Esophagus muscularis mucosa (tissue), 4 donors: ENCODE data around the gene C2. TPM values are rescaled to one million over a fixed set of nuclear protein-coding genes. Genes with fewer than 3 reads are reported as not detected.

Experiments
- DNase-seq: peaks from one replicate; pipeline ENCODE4 v3.0.0-alpha.2; 2017; ENCODE audit errors: extremely low spot score
- H3K27ac ChIP-seq, 4 donors: fragments of 200-600 bp; sonication (generic); replicated peaks in 1 of 4; 1 replicate in 3 of 4; 2 replicates in 1 of 4; pipeline ENCODE4 v1.5.1; 2016 to 2019; ENCODE audit warnings: mild to moderate bottlenecking in 1 of 4
- H3K27me3 ChIP-seq, 4 donors: fragments of 200-600 bp; sonication (generic); one replicate each; pipeline versions ENCODE4 v1.5.1 to v1.6.0; 2016 to 2019
- H3K36me3 ChIP-seq, 4 donors: fragments of 200-600 bp; sonication (generic); one replicate each; pipeline ENCODE4 v1.5.1; 2016 to 2019
- H3K4me1 ChIP-seq, 4 donors: fragments of 200-600 bp; sonication (generic); one replicate each; pipeline ENCODE4 v1.5.1; 2016 to 2019
- H3K4me3 ChIP-seq, 4 donors: fragments of 200-600 bp; sonication (generic); 1 replicate in 2 of 4; 2 replicates in 2 of 4; pipeline ENCODE4 v1.5.1; 2016 to 2019; ENCODE audit warnings: mild to moderate bottlenecking in 4 of 4, moderate library complexity in 1 of 4
- H3K9me3 ChIP-seq, 4 donors: fragments of 200-600 bp; sonication (generic); 1 replicate in 3 of 4; 2 replicates in 1 of 4; pipeline ENCODE4 v1.5.1; 2016 to 2019
- EP300 ChIP-seq: sonication (generic); formaldehyde crosslinking; IDR thresholded peaks from one replicate; pipeline ENCODE4 v1.6.1; 2017; ENCODE audit warnings: antibody characterized with exemption
- POLR2A ChIP-seq: fragments of 450-650 bp; IDR thresholded peaks from one replicate; pipeline ENCODE4 v1.6.1; 2017; ENCODE audit warnings: antibody characterized with exemption, moderate library complexity, mild to moderate bottlenecking, low read depth
- POLR2AphosphoS5 ChIP-seq, 2 donors: sonication (generic); formaldehyde crosslinking; IDR thresholded peaks; one replicate each; pipeline ENCODE4 v1.6.1; 2017; ENCODE audit warnings: antibody characterized with exemption in 2 of 2
- WGBS: methylation state at CpG from one replicate; pipeline ENCODE4 v1.1.5; 2018; 5-methylcytosine and 5-hydroxymethylcytosine counted together
- intact Hi-C: fragments of 100-400 bp; cut with DNase I; formaldehyde crosslinking; loops from one replicate; pipeline ENCODE4 v1.15.1; 2023
- total RNA-seq, 4 donors: library from RNA; depleted of rRNA; stranded (reverse); fragments of >200 nt; gene quantifications; one replicate each; pipeline versions ENCODE4 v1.1.0 to v1.2.1, GENCODE V29; 2016
- TF ChIP-seq, protein P1 (sequence below), 3 experiments: fragments of 200-600 bp in 2 of 3; fragments of 450-650 bp in 1 of 3; sonication (generic) in 2 of 3; IDR thresholded peaks; one replicate each; pipeline ENCODE4 v1.5.1; 2017 to 2019; ENCODE audit warnings: antibody characterized with exemption in 3 of 3, mild to moderate bottlenecking in 2 of 3, moderate library complexity in 1 of 3

Gene C2
- 10 to 100 TPM in 3 of 4 donors, 1 to 10 TPM in 1; 10.0 to 15.4 (median 12.6) TPM for total RNA-seq

DNA sequence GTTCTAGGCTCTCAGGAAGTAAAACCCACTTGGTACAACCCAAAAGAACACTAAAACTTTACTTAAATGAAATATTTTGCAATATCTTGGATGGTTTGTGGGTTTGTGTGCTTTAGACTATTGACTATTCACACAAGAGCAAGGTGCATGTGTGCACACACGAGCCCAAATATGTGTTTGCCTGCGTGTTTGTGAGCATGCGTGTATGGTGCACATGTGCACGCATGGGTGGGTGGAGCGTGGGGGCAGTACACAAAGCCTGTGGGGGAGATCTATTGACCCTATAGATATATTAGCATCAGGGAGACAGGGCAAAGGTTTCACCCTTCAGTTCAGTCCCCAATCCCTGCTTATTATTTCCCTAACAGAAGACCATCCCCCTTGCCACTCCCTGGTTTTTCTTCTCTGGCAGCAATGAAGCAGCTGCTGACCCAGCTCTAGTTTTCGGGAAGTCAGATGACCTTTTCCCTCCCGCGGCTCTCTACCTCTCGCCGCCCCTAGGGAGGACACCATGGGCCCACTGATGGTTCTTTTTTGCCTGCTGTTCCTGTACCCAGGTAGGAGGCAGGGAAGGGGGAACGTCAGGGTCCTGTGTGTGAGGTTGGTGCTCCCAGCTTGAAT, at the start of gene C2:
C2 (plus strand) TSS at position 476 of the 621 bp plus-strand sequence; CDS start at position 512, 36 bp downstream.
- peak within 1 kb of the TSS in 1 of 4 donors; percentile 34 for H3K27ac ChIP-seq
- intact Hi-C loops = loop anchor here (10.0 kb wide), 1 partner anchor 347 kb away; no protein-coding TSS in a partner anchor
- 54% methylated on average over 11 of the region's 11 CpGs for WGBS
- H3K4me1 ChIP-seq = no peaks in the 10 kb centered on the region
- H3K9me3 ChIP-seq = no peaks in the 10 kb centered on the region
- TF ChIP-seq EP300 (no peak), POLR2A (no peak), POLR2AphosphoS5 (IDR thresholded peaks at IDR 0.05) (no peak)
- TF ChIP-seq, protein P1, sequence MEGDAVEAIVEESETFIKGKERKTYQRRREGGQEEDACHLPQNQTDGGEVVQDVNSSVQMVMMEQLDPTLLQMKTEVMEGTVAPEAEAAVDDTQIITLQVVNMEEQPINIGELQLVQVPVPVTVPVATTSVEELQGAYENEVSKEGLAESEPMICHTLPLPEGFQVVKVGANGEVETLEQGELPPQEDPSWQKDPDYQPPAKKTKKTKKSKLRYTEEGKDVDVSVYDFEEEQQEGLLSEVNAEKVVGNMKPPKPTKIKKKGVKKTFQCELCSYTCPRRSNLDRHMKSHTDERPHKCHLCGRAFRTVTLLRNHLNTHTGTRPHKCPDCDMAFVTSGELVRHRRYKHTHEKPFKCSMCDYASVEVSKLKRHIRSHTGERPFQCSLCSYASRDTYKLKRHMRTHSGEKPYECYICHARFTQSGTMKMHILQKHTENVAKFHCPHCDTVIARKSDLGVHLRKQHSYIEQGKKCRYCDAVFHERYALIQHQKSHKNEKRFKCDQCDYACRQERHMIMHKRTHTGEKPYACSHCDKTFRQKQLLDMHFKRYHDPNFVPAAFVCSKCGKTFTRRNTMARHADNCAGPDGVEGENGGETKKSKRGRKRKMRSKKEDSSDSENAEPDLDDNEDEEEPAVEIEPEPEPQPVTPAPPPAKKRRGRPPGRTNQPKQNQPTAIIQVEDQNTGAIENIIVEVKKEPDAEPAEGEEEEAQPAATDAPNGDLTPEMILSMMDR (IDR thresholded peaks at IDR 0.05) = no peak
- no peak for DNase-seq
- H3K36me3 ChIP-seq = no peaks in the 10 kb centered on the region
- H3K27me3 ChIP-seq = peaks cover 0 to 5% (median 2%) of the 10 kb centered on the region in 4 donors
- H3K4me3 ChIP-seq = peak within 1 kb of the TSS; percentile 4 to 41 (median 22)

DNA sequence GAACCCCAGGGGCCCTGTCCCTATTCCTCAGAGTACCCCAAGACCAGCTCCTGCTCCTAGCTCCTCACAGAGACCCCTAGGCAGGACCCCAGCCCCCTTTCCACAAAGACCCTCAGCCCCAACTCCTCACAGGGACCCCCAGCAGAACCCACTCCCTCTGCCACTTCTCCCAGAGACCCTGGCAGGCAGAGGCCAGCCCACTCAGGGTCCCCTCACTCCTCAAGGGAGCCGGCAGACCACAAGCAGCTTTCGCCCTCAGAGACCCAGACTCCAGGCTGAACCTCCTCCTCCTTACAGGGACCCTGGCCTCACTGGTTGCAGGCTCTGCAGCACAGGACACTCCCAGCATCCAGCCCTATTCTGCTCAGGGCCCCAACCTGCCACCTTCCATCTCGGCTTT, 49.3 kb upstream of the C2 start:
- peak overlapping the region in 1 of 4 donors; percentile 6 for H3K27ac ChIP-seq
- H3K27me3 ChIP-seq = no peaks in the 10 kb centered on the region
- WGBS = 88% methylated on average over 3 of the region's 3 CpGs
- no peaks in the 10 kb centered on the region for H3K4me1 ChIP-seq
- peaks cover 33 to 40% (median 38%) of the 10 kb centered on the region in 4 donors for H3K36me3 ChIP-seq
- intact Hi-C loops = no loop called here
- H3K4me3 ChIP-seq = no peak overlapping the region
- TF ChIP-seq POLR2AphosphoS5 (IDR thresholded peaks at IDR 0.05) = no peak
- no peak for TF ChIP-seq POLR2A
- no peak for TF ChIP-seq EP300
- TF ChIP-seq, protein P1 (IDR thresholded peaks at IDR 0.05) = no peak
- H3K9me3 ChIP-seq = no peaks in the 10 kb centered on the region
- DNase-seq = no peak

- 54% methylated on average over 15 of the region's 18 CpGs for WGBS
- TF ChIP-seq EP300 = no peak
- TF ChIP-seq POLR2AphosphoS5 (IDR thresholded peaks at IDR 0.05) = no peak
- TF ChIP-seq, protein P1 (IDR thresholded peaks at IDR 0.05) = no peak
- TF ChIP-seq POLR2A = no peak
- no peak for DNase-seq
- intact Hi-C loops = no loop called here
- no peaks in the 10 kb centered on the region for H3K4me1 ChIP-seq
- peaks cover 38 to 45% (median 43%) of the 10 kb centered on the region in 4 donors for H3K36me3 ChIP-seq
- no peaks in the 10 kb centered on the region for H3K9me3 ChIP-seq
- H3K4me3 ChIP-seq = no peak within 1 kb of the TSS
- H3K27me3 ChIP-seq = no peaks in the 10 kb centered on the region
- peak within 1 kb of the TSS in 1 of 4 donors; percentile 6 for H3K27ac ChIP-seq
These were observed 48.8 kb upstream of the C2 start, which contains the start of gene SLC44A4 for GRCh38 chr6:31878726-31879125. Gene SLC44A4 (minus strand): TSS chr6:31878997. CDS start chr6:31878980, 17 bp downstream.

GRCh38 chr6:31879143-31879542, 48.4 kb upstream of the C2 start:
- 82% methylated on average over 11 of the region's 13 CpGs for WGBS
- TF ChIP-seq POLR2AphosphoS5 (IDR thresholded peaks at IDR 0.05) (no peak), POLR2A (no peak), EP300 (no peak)
- TF ChIP-seq, protein P1 (IDR thresholded peaks at IDR 0.05) = no peak
- Histone ChIP-seq H3K27me3 (no peaks in the 10 kb centered on the region), H3K4me1 (no peaks in the 10 kb centered on the region), H3K9me3 (no peaks in the 10 kb centered on the region), H3K36me3 (peaks cover 42 to 49% (median 47%) of the 10 kb centered on the region in 4 donors), H3K4me3 (no peak overlapping the region), H3K27ac (no peak overlapping the region)
- DNase-seq = no peak
- intact Hi-C loops = no loop called here
